Endothelial cell of umbilical vein (primary cell): ENCODE measurements around the gene STRBP.

Experiments
- MYC ChIP-seq: IDR thresholded peaks from one replicate; pipeline ENCODE4 v1.6.1; 2011; ENCODE audit warnings: mild to moderate bottlenecking, low read depth, low read length
- POLR2AphosphoS5 ChIP-seq: IDR thresholded peaks from 2 replicates; pipeline ENCODE4 v1.6.1; 2012; ENCODE audit warnings: low read depth, mild to moderate bottlenecking, control low read depth, low read length, moderate library complexity; ENCODE audit not compliant: insufficient read depth

DNA sequence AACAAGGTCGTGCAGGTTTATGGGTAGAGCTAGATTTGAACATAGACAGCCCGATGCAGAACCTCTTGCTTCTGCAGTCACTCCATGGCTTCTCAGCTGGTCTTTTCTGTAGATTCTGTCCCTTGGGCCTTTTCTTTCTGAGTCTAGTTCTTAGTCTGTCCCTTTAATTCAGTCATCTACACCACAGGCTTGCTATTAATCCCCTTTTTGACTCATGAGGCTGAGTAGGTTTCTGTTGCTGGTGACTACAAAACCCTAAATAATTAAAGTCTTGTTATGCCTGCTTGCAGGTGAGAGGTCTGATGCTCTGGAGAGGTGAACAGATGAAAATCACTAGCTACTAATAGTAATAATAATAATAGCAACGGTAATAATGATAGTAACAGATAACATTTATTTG is 19.3 kb upstream of the STRBP start:
- TF ChIP-seq MYC (no peak), POLR2AphosphoS5 (no peak)
